GM21423 (cell line): ENCODE data around the gene CDH1.

Experiments
- ATAC-seq: cut with Tn5 transposase; IDR thresholded peaks from one replicate; pipeline ENCODE4 v1.9.1; 2021; ENCODE audit warnings: mild to moderate bottlenecking, moderate library complexity; ENCODE audit not compliant: unreplicated experiment

CDH1 gene

GRCh38 chr16:68759062-68759461 is 22.0 kb downstream of the CDH1 start:
- no peak for ATAC-seq

- peak; percentile 57 for ATAC-seq
These were observed 23.7 kb downstream of the CDH1 start for GRCh38 chr16:68760671-68761275.

- no peak for ATAC-seq
These were observed 26.1 kb downstream of the CDH1 start for GRCh38 chr16:68762996-68763756.

GRCh38 chr16:68764862-68765261 is 27.8 kb downstream of the CDH1 start:
- no peak for ATAC-seq

GRCh38 chr16:68767581-68767980 is 30.5 kb downstream of the CDH1 start:
- no peak for ATAC-seq

GRCh38 chr16:68768175-68768574 is 31.1 kb downstream of the CDH1 start:
- ATAC-seq = no peak

GRCh38 chr16:68768771-68769170 is 31.7 kb downstream of the CDH1 start:
- ATAC-seq = no peak

GRCh38 chr16:68770671-68771070 is 33.6 kb downstream of the CDH1 start:
- no peak for ATAC-seq

- ATAC-seq = no peak
These were observed 35.1 kb downstream of the CDH1 start for GRCh38 chr16:68772030-68772681.

GRCh38 chr16:68772871-68773270 is 35.8 kb downstream of the CDH1 start:
- ATAC-seq = no peak

- ATAC-seq = no peak
These were observed 38.0 kb downstream of the CDH1 start for GRCh38 chr16:68774982-68775634.

GRCh38 chr16:68776821-68777485 is 39.9 kb downstream of the CDH1 start:
- peak; percentile 84 for ATAC-seq

- no peak for ATAC-seq
These were observed 41.6 kb downstream of the CDH1 start for GRCh38 chr16:68778551-68779231.

- no peak for ATAC-seq
These were observed 42.8 kb downstream of the CDH1 start for GRCh38 chr16:68779891-68780290.

- ATAC-seq = no peak
These were observed 44.7 kb downstream of the CDH1 start for GRCh38 chr16:68781784-68782183.

GRCh38 chr16:68782198-68783174 is 45.4 kb downstream of the CDH1 start:
- no peak for ATAC-seq

GRCh38 chr16:68784226-68784625 is 47.1 kb downstream of the CDH1 start:
- ATAC-seq = no peak

GRCh38 chr16:68784721-68785120 is 47.6 kb downstream of the CDH1 start:
- ATAC-seq = no peak

GRCh38 chr16:68785715-68786114 is 48.6 kb downstream of the CDH1 start:
- no peak for ATAC-seq
